HCT116 (cell line): ENCODE results near the gene KIAA1328. TPM values are rescaled to one million over a fixed set of nuclear protein-coding genes. Genes with fewer than 3 reads are reported as not detected.

Experiments
- ATAC-seq: fragments of 200-7000 bp; cut with Tn5 transposase; 2 replicates; pipeline ENCODE4 v1.9.1; 2020; ENCODE audit warnings: mild to moderate bottlenecking, moderate library complexity
- BruUV-seq: library from RNA; stranded (reverse); fragments of 400-500 nt; replicated peaks from 2 replicates; lab custom pipeline; 2021; lab: Mats Ljungman, UMichigan
- CTCF ChIA-PET: fragments of 300-600 bp; sonication (Branson Sonifier 250); formaldehyde crosslinking; loops from one replicate; lab custom pipeline; 2021; ENCODE audit warnings: antibody characterized with exemption; lab: Charles Lee
- POLR2A ChIA-PET: fragments of 300-600, 350-600 bp; sonication (Branson Sonifier 250); formaldehyde crosslinking; loops from one replicate; lab custom pipeline; 2021; ENCODE audit warnings: antibody characterized with exemption; lab: Charles Lee
- RAD21 ChIA-PET, 2 experiments: fragments of 300-600 bp; sonication (Branson Sonifier 250); formaldehyde crosslinking; loops; one replicate each; lab custom pipeline; 2023; ENCODE audit warnings: low total read pairs in 2 of 2; ENCODE audit not compliant: uncharacterized antibody in 2 of 2, unreplicated experiment in 2 of 2, low non-redundant PET in 1 of 2; lab: Charles Lee
- DNase-seq: peaks from one replicate; pipeline ENCODE4 v3.0.0-alpha.2; 2010; ENCODE audit warnings: low read depth, low spot score
- H2AFZ ChIP-seq: fragments of 200-600 bp; shearing (Covaris generic), sonication (generic); 2 replicates; pipeline ENCODE4 v1.6.1; 2017; ENCODE audit warnings: low read depth, mixed run types, mixed read lengths, antibody characterized with exemption, low read length; ENCODE audit not compliant: poor library complexity, severe bottlenecking
- H3K27ac ChIP-seq: 2 replicates; pipeline ENCODE4 v1.5.1; 2012; ENCODE audit warnings: low read depth, low read length
- H3K27me3 ChIP-seq: fragments of 200-600 bp; sonication (generic); 2 replicates; pipeline ENCODE4 v1.6.1; 2016; ENCODE audit warnings: mixed run types, low read length, mixed read lengths; ENCODE audit not compliant: insufficient read depth
- H3K36me3 ChIP-seq, 2 experiments: fragments of 200-500 bp in 1 of 2; fragments of 200-600 bp in 1 of 2; sonication (Bioruptor generic) in 1 of 2; sonication (generic) in 1 of 2; 2 replicates each; pipeline versions ENCODE4 v1.5.1 to v1.6.1; 2014 to 2016; ENCODE audit warnings: low read length in 2 of 2, inconsistent platforms in 1 of 2, mixed read lengths in 1 of 2, mixed run types in 1 of 2; ENCODE audit not compliant: insufficient read depth in 2 of 2, control insufficient read depth in 1 of 2
- H3K4me1 ChIP-seq, 2 experiments: fragments of 200-600 bp in 1 of 2; sonication (generic) in 1 of 2; 2 replicates each; pipeline versions ENCODE4 v1.5.1 to v1.6.1; 2012 to 2017; ENCODE audit warnings: low read length in 2 of 2, inconsistent platforms in 1 of 2, mild to moderate bottlenecking in 1 of 2, mixed read lengths in 1 of 2, mixed run types in 1 of 2, moderate library complexity in 1 of 2; ENCODE audit not compliant: insufficient read depth in 2 of 2, control insufficient read depth in 1 of 2
- H3K4me2 ChIP-seq: fragments of 200-600 bp; sonication (generic); 2 replicates; pipeline ENCODE4 v1.6.1; 2017; ENCODE audit warnings: mixed run types, low read length, mixed read lengths
- H3K4me3 ChIP-seq, 2 experiments: fragments of 200-600 bp in 1 of 2; sonication (generic) in 1 of 2; replicated peaks in 1 of 2; 2 replicates each; pipeline ENCODE4 v1.5.1; 2011 to 2016; ENCODE audit warnings: low read length in 2 of 2, control low read depth in 1 of 2, low read depth in 1 of 2, mild to moderate bottlenecking in 1 of 2, mixed read lengths in 1 of 2, mixed run types in 1 of 2
- H3K79me2 ChIP-seq: fragments of 200-600 bp; sonication (generic); 2 replicates; pipeline ENCODE4 v1.6.1; 2017; ENCODE audit warnings: mild to moderate bottlenecking, mixed run types, low read length, moderate library complexity, mixed read lengths; ENCODE audit not compliant: insufficient read depth
- H3K9ac ChIP-seq: fragments of 200-600 bp; sonication (generic); 2 replicates; pipeline ENCODE4 v1.6.1; 2016; ENCODE audit warnings: low read length, mixed read lengths
- H3K9me2 ChIP-seq: fragments of 200-600 bp; sonication (generic), shearing (Covaris generic); 2 replicates; pipeline ENCODE4 v1.6.1; 2017; ENCODE audit warnings: mixed run types, mild to moderate bottlenecking, moderate library complexity; ENCODE audit not compliant: insufficient read depth
- H3K9me3 ChIP-seq, 2 experiments: fragments of 200-500 bp in 1 of 2; fragments of 200-600 bp in 1 of 2; sonication (Bioruptor generic) in 1 of 2; sonication (generic) in 1 of 2; 2 replicates each; pipeline ENCODE4 v1.6.1; 2014 to 2017; ENCODE audit warnings: low read length in 2 of 2, mixed read lengths in 2 of 2, inconsistent platforms in 1 of 2, low read depth in 1 of 2, mild to moderate bottlenecking in 1 of 2, mixed run types in 1 of 2, moderate library complexity in 1 of 2; ENCODE audit not compliant: control insufficient read depth in 1 of 2, insufficient read depth in 1 of 2
- H4K20me1 ChIP-seq: fragments of 200-600 bp; sonication (generic), shearing (Covaris generic); 2 replicates; pipeline ENCODE4 v1.6.1; 2017; ENCODE audit warnings: mixed run types, mild to moderate bottlenecking, moderate library complexity; ENCODE audit not compliant: insufficient read depth
- CEBPB ChIP-seq: IDR thresholded peaks from 2 replicates; pipeline ENCODE4 v1.6.1; 2012; ENCODE audit warnings: low read depth
- CTCF ChIP-seq, 3 experiments: fragments of 200-600 bp in 1 of 3; sonication (generic) in 1 of 3; IDR thresholded peaks in 2 of 3; conservative IDR thresholded peaks in 1 of 3; 2 replicates each; pipeline ENCODE4 v1.5.1; 2012 to 2017; ENCODE audit warnings: low read depth in 2 of 3, low read length in 2 of 3, antibody characterized with exemption in 1 of 3, borderline replicate concordance in 1 of 3, control low read depth in 1 of 3, mild to moderate bottlenecking in 1 of 3, mixed read lengths in 1 of 3, mixed run types in 1 of 3, moderate library complexity in 1 of 3; ENCODE audit not compliant: insufficient read depth in 1 of 3
- EZH2 ChIP-seq: fragments of 200-600 bp; sonication (generic); IDR thresholded peaks from 2 replicates; pipeline ENCODE4 v1.6.1; 2017; ENCODE audit warnings: antibody characterized with exemption, mixed run types
- EZH2phosphoT487 ChIP-seq: fragments of 200-600 bp; IDR thresholded peaks from 2 replicates; pipeline ENCODE4 v1.6.1; 2018; ENCODE audit warnings: antibody characterized with exemption, borderline replicate concordance
- FOSL1 ChIP-seq: IDR thresholded peaks from 2 replicates; pipeline ENCODE4 v1.6.1; 2012; ENCODE audit warnings: low read depth
- MAX ChIP-seq: IDR thresholded peaks from 2 replicates; pipeline ENCODE4 v1.6.1; 2012
- REST ChIP-seq: IDR thresholded peaks from 2 replicates; pipeline ENCODE4 v1.6.1; 2012; ENCODE audit warnings: low read depth
- SRF ChIP-seq: IDR thresholded peaks from 2 replicates; pipeline ENCODE4 v1.6.1; 2012; ENCODE audit warnings: low read depth
- TCF7L2 ChIP-seq: IDR thresholded peaks from 2 replicates; pipeline ENCODE4 v1.7.0; 2011; ENCODE audit warnings: borderline replicate concordance, inconsistent platforms; ENCODE audit not compliant: insufficient read depth, insufficient read length; ENCODE audit errors: extremely low read depth
- ZFX ChIP-seq: fragments of 450-650 bp; IDR thresholded peaks from 2 replicates; pipeline ENCODE4 v1.6.1; 2017
- ZNF274 ChIP-seq: fragments of 200-500 bp; sonication (Bioruptor generic); IDR thresholded peaks from 2 replicates; pipeline ENCODE4 v1.6.1; 2014; ENCODE audit warnings: mild to moderate bottlenecking, low read depth, low read length, inconsistent platforms
- intact Hi-C: fragments of 100-400 bp; cut with micrococcal nuclease; formaldehyde crosslinking; loops from 2 replicates; pipeline ENCODE4 v1.10.0; 2022
- total RNA-seq: library from RNA; stranded (reverse); gene quantifications from one replicate; pipeline ENCODE4 v1.2.1, GENCODE V29; 2021; ENCODE audit not compliant: unreplicated experiment

The KIAA1328 gene
- total RNA-seq, 1 experiment from 2014 or later, result 5.2 TPM

- no peak overlapping the region for H3K4me2 ChIP-seq
- ChIA-PET POLR2A (no interaction called here), RAD21 (no interaction called here), CTCF (no interaction called here)
- H3K27ac ChIP-seq, result no peak overlapping the region
- H3K4me3 ChIP-seq, result no peak overlapping the region
- peaks cover 8 to 15% of the 10 kb centered on the region in 2 experiments; a peak in 2 of 4 replicates for H3K4me1 ChIP-seq
- no peaks in the 10 kb centered on the region for H4K20me1 ChIP-seq
- H3K27me3 ChIP-seq, result no peaks in the 10 kb centered on the region
- H2AFZ ChIP-seq, result no peak overlapping the region
- ATAC-seq (no peak), DNase-seq (no peak)
- H3K9me2 ChIP-seq, result no peaks in the 10 kb centered on the region
- BruUV-seq, result no TSS peak
- intact Hi-C loops, result no loop called here
- TF ChIP-seq ZFX, result no peak
- TF ChIP-seq SRF, result no peak
- no peak for TF ChIP-seq REST
- TF ChIP-seq EZH2phosphoT487, result no peak
- no peak for TF ChIP-seq CEBPB
- TF ChIP-seq FOSL1, result no peak
- TF ChIP-seq ZNF274, result no peak
- no peak for TF ChIP-seq EZH2
- no peak for TF ChIP-seq CTCF (IDR thresholded peaks at IDR 0.05 in 2 of 3, conservative IDR thresholded peaks at IDR 0.05 in 1 of 3; ENCODE audit: borderline replicate concordance in 1 of 3, insufficient read depth in 1 of 3, low read depth in 2 of 3, low read length in 2 of 3)
- TF ChIP-seq TCF7L2, result no peak
- TF ChIP-seq MAX, result no peak
- no peak overlapping the region for H3K9ac ChIP-seq
- H3K36me3 ChIP-seq, result peaks cover 0 to 2% of the 10 kb centered on the region in 2 experiments; a peak in 1 of 4 replicates
- no peaks in the 10 kb centered on the region for H3K9me3 ChIP-seq
- H3K79me2 ChIP-seq, result peaks cover 39% of the 10 kb centered on the region
Observed at GRCh38 chr18:36826556-36826955, 2.4 kb upstream of the KIAA1328 start.
